LNCaP clone FGC (cell line): Measurements from ENCODE around the gene TCF3.
"Not testable (repeated sequence)": the region's sequence is repeated elsewhere in the genome, so short reads cannot be mapped to it uniquely, and the experiment has no call there.

Source experiments
- DNase-seq: peaks from one replicate; pipeline ENCODE4 v3.0.0-alpha.2; 2011; ENCODE audit warnings: low read depth
- H3K4me3 ChIP-seq: 2 replicates; pipeline ENCODE4 v1.5.1; 2011; ENCODE audit warnings: mild to moderate bottlenecking, low read depth, low read length, control low read depth
- TF ChIP-seq, protein P1 (sequence below): IDR thresholded peaks from 2 replicates; pipeline ENCODE4 v1.5.1; 2012; ENCODE audit warnings: mild to moderate bottlenecking; ENCODE audit not compliant: control insufficient read depth, insufficient read depth; ENCODE audit errors: extremely low read depth

TCF3 gene

DNA sequence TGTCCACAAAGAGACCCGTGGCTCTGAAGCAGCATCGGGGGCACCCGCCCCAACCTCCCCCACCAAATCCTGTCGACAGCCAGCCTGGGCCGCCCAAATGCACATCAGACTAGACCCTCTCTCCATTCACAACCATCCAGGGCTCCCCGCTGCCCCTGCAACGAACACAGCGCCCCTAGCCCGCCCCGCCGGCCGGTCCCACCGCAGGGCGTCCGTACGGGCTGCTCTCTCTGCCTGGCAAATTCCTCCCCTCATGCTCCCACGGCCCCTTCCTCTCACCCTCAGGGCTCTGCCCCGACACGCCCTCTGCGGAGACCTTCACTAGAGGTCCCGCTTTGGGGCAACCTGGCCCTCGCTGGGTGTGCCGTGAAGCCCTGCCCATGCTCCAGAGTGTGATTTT, 7.1 kb downstream of the TCF3 start:
- DNase-seq: no peak
- H3K4me3 ChIP-seq: no peak overlapping the region
- TF ChIP-seq, protein P1, sequence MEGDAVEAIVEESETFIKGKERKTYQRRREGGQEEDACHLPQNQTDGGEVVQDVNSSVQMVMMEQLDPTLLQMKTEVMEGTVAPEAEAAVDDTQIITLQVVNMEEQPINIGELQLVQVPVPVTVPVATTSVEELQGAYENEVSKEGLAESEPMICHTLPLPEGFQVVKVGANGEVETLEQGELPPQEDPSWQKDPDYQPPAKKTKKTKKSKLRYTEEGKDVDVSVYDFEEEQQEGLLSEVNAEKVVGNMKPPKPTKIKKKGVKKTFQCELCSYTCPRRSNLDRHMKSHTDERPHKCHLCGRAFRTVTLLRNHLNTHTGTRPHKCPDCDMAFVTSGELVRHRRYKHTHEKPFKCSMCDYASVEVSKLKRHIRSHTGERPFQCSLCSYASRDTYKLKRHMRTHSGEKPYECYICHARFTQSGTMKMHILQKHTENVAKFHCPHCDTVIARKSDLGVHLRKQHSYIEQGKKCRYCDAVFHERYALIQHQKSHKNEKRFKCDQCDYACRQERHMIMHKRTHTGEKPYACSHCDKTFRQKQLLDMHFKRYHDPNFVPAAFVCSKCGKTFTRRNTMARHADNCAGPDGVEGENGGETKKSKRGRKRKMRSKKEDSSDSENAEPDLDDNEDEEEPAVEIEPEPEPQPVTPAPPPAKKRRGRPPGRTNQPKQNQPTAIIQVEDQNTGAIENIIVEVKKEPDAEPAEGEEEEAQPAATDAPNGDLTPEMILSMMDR: no peak

DNA sequence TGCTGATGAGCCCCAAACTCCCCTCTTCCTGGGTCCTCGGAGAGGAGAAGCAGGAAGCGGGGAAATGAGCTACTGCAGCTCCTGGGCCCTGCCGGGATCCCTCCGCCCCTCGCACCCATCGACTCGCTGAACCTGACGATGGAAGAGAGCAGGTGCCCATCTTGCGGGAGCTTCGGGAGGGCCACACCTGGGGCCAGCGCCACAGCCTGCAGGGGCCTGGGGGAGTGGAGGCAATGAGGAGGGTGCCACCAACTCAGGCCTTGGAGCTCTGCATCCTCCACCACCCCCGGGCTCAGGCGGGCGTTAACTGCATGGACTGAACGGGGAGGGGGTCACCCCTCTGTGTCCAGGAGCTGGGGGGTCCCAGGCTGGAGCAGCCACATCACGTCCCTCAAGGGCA, 8.3 kb downstream of the TCF3 start:
- no peak for DNase-seq
- TF ChIP-seq, protein P1: no peak
- H3K4me3 ChIP-seq: no peak overlapping the region

DNA sequence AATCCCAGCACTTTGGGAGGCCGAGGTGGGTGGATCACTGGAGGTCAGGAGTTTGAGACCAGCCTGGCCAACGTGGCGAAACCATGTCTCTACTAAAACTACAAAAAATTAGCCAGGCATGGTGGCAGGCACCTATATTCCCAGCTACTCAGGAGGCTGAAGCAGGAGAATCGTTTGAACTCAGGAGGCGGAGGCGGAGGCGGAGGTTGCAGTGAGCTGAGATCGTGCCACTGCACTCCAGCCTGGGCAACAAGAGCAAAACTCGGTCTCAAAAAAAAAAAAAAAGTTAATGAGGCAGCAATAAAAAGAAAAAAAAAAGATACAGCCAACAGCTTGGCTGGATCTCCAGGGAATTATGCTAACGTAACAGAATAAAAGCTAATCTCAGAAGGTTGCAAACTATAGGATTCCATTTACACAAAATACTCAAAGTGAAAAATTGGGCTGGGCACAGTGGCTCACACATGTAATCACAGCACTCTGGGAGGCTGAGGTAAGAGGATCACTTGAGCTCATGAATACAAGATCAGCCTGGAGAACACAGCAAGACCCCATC, 11.4 kb downstream of the TCF3 start:
- H3K4me3 ChIP-seq, DNase-seq: not testable (repeated sequence)

DNA sequence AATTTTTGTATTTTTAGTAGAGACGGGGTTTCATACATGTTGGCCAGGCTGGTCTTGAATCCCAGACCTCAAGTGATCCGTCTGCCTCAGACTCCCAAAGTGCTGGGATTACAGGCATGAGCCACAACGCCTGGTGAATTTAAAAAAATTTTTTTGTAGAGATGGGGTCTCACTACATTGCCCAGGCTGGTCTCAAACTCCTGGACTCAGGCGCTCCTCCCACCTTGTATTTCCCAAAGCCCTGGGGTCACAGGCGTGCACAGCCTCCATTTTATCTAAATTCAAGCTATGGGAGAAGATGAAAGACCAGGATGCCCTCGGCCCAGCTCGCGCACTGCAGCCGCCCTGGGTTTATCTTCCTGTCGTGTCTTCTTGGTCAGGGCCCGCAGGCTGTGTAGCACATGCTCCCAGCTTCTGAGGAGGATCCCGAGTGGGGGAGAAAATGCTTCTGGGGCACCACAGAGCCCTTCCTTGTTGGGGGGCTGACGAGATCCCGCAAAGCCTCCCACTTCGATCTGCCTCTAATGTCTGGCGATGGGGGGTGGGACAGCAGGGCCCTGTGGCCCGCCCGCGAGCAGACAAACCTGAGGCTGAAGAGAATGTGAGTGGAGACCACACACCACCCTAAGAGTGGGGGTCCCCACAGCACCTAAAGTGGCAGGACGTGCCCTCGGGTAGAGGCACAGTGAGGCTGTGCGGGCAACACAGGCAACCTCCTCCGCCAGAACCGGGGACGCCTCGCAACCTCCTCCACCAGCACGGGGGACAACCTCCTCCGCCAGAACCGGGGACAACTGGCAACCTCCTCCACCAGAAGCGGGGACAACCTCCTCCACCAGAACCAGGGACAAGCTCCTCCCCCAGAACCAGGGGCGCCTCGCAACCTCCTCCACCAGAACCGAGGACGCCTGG, 15.8 kb downstream of the TCF3 start:
- DNase-seq: no peak
- no peak overlapping the region for H3K4me3 ChIP-seq
- TF ChIP-seq, protein P1: no peak

DNA sequence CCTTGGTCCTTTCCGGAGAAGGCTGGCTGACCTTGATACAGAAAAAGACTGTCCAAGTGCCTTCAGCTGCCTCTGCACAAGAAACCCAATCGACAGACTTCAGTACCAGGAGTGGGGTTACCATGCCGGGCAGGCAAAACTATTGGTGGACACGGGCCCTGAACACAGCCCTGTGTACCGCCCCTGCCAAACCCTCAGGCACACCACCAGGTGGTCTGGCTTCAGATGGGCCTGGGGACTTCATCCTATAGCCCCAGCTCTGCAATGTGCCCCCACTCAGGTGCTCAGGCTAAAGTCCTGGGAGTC, 17.5 kb downstream of the TCF3 start:
- TF ChIP-seq, protein P1: no peak
- DNase-seq: no peak
- no peak overlapping the region for H3K4me3 ChIP-seq

DNA sequence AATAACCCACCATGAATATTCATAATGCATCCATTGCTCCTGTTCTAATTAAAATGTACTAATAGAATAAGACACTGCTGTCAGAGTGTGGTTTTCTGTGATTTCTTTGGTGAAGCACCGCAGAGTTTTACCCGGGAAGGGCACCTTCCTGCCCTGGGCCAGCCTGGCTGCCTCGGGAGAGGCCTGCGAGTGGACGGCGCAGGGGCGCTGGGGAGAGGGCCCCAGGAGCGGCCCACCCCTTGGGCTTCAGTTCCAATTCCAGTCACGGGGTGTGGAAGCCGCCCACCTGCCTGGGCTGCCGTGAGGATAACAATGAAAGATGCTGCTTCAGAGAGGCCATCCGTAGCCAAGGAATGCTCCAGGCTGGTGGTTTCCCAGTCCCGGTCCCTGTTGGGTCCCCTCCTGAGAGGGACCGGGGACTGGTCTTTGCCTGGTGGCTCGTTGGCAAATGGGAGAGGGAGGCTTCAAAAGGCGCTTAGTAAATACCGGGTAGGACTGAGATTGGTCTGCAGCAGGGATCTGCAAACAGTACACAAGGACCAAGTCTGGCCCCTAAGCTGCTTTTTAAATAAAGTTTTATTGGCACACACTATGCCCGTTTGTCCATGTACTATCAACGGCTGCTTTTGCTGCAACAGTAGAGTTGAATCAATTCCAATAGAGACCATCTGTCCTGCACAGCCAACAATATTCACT, 18.0 kb downstream of the TCF3 start:
- no peak overlapping the region for H3K4me3 ChIP-seq
- TF ChIP-seq, protein P1: no peak
- no peak for DNase-seq

DNA sequence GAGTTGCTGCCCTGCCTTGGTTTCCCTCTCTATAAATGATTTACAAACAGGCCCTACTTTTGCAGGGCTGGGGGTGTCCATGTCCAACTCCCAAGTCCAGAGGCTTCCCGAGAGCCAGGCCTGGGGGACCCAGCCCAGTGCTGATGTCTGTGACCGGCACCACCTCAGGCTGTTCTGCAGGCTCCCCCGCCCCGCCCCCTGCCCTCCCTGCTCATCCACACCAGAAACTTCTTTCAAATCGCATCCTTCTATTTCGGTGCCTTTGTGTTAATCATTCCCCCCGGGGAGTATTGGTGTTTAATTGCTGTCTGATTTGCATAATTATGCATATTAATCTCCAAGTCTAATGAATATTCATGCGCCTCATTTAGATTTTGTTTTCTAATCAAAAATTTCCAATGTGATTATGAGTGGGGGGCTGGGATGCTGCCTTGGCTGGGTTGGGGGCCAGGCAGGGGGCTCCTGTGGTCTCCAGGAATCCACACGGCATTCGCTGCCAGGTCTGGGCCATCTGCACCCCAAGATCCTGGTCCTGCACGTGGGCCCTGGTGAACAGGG, 19.1 kb downstream of the TCF3 start:
- H3K4me3 ChIP-seq: no peak overlapping the region
- TF ChIP-seq, protein P1: no peak
- no peak for DNase-seq
